ENCODE measurements around the gene GRB14. TPM values are rescaled to one million over a fixed set of nuclear protein-coding genes. Genes with fewer than 3 reads are reported as not detected.

Gene GRB14
- total and polyA plus RNA-seq, 2 donors (not counting 1 experiment from before 2014, with no cell fraction given) = 0.33 to 0.34 TPM

DNA sequence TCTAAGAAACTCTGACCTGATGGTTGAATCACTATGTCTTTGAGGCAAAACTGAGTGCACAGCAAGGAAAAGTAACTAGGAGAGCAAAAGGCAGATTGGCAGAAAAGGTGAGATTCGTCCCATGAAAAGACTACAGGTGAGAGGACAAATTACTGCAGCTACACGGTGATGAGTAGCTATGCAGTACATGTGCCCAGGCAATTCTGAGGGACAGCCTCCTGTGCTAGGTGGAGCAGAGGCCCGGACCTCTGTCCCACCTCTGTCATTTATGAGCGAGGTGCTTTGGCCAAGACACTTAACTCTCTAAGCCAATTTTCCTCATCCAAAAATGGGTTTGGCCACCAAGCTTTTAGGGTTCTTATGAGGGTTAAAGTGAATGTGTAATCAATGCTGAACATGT, 59.9 kb downstream of the GRB14 start:
- Histone ChIP-seq H3K4me2 (ENCODE audit: extremely low read depth, insufficient read depth, low read length) (no peak overlapping the region), H3K27ac (ENCODE audit: insufficient read depth, low read length) (no peak overlapping the region), H3K36me3 (ENCODE audit: control insufficient read depth, insufficient read depth, low read length) (no peaks in the 10 kb centered on the region), H3K9ac (ENCODE audit: insufficient read depth, low read length) (no peak overlapping the region), H3K79me2 (ENCODE audit: control insufficient read depth, insufficient read depth, low read length) (no peaks in the 10 kb centered on the region), H3K27me3 (ENCODE audit: control insufficient read depth, insufficient read depth, low read length) (no peaks in the 10 kb centered on the region), H3K4me3 (replicated peaks in 1 of 4; ENCODE audit: control extremely low read depth in 1 of 4, insufficient read depth in 1 of 4, low read depth in 3 of 4, low read length in 4 of 4) (no peak overlapping the region), H4K20me1 (ENCODE audit: control insufficient read depth, extremely low read depth, insufficient read depth, low read length) (no peaks in the 10 kb centered on the region), H3K9me3 (ENCODE audit: control insufficient read depth, insufficient read depth, low read depth, low read length) (no peaks in the 10 kb centered on the region), H2AFZ (ENCODE audit: low read length) (no peak overlapping the region), H3K4me1 (ENCODE audit: control insufficient read depth, extremely low read depth, insufficient read depth, low read length) (no peaks in the 10 kb centered on the region)
- DNase-seq (ENCODE audit: low read depth in 2 of 2) = no peak
- TF ChIP-seq, protein P1, sequence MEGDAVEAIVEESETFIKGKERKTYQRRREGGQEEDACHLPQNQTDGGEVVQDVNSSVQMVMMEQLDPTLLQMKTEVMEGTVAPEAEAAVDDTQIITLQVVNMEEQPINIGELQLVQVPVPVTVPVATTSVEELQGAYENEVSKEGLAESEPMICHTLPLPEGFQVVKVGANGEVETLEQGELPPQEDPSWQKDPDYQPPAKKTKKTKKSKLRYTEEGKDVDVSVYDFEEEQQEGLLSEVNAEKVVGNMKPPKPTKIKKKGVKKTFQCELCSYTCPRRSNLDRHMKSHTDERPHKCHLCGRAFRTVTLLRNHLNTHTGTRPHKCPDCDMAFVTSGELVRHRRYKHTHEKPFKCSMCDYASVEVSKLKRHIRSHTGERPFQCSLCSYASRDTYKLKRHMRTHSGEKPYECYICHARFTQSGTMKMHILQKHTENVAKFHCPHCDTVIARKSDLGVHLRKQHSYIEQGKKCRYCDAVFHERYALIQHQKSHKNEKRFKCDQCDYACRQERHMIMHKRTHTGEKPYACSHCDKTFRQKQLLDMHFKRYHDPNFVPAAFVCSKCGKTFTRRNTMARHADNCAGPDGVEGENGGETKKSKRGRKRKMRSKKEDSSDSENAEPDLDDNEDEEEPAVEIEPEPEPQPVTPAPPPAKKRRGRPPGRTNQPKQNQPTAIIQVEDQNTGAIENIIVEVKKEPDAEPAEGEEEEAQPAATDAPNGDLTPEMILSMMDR (conservative IDR thresholded peaks at IDR 0.05 in 1 of 2, IDR thresholded peaks at IDR 0.05 in 1 of 2; ENCODE audit: low read depth in 1 of 2, low read length in 2 of 2) = no peak
- no peak for TF ChIP-seq EZH2 (IDR thresholded peaks at IDR 0.05; ENCODE audit: low read length, missing control alignments)

DNA sequence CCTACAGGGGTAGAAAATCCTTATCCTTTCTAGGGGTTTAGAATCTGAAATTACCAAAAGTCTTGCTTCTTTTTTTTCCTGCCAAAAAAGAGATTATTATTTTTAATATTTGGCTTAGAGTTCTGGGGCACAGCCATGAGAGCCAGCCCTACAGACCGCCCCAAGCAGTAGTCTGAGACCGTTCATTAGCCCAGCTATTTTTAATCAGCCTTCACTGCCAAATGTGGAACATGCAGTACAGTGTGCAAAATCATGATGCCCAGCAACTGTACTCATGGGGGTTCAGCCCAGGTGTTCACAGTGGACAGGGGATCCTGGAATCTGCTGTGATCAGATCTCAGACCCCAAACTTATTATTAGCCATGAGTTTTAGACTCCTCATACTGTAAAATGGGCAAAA, 60.4 kb downstream of the GRB14 start:
- TF ChIP-seq EZH2 (IDR thresholded peaks at IDR 0.05; ENCODE audit: low read length, missing control alignments) = no peak
- TF ChIP-seq, protein P1 (conservative IDR thresholded peaks at IDR 0.05 in 1 of 2, IDR thresholded peaks at IDR 0.05 in 1 of 2; ENCODE audit: low read depth in 1 of 2, low read length in 2 of 2) = no peak
- no peaks in the 10 kb centered on the region for H4K20me1 ChIP-seq (ENCODE audit: control insufficient read depth, extremely low read depth, insufficient read depth, low read length)
- H2AFZ ChIP-seq (ENCODE audit: low read length) = no peak overlapping the region
- H3K9me3 ChIP-seq (ENCODE audit: control insufficient read depth, insufficient read depth, low read depth, low read length) = no peaks in the 10 kb centered on the region
- H3K4me2 ChIP-seq (ENCODE audit: extremely low read depth, insufficient read depth, low read length) = no peak overlapping the region
- H3K27me3 ChIP-seq (ENCODE audit: control insufficient read depth, insufficient read depth, low read length) = no peaks in the 10 kb centered on the region
- no peak overlapping the region for H3K4me3 ChIP-seq (replicated peaks in 1 of 4; ENCODE audit: control extremely low read depth in 1 of 4, insufficient read depth in 1 of 4, low read depth in 3 of 4, low read length in 4 of 4)
- H3K27ac ChIP-seq (ENCODE audit: insufficient read depth, low read length) = no peak overlapping the region
- H3K9ac ChIP-seq (ENCODE audit: insufficient read depth, low read length) = no peak overlapping the region
- no peaks in the 10 kb centered on the region for H3K4me1 ChIP-seq (ENCODE audit: control insufficient read depth, extremely low read depth, insufficient read depth, low read length)
- no peaks in the 10 kb centered on the region for H3K36me3 ChIP-seq (ENCODE audit: control insufficient read depth, insufficient read depth, low read length)
- no peaks in the 10 kb centered on the region for H3K79me2 ChIP-seq (ENCODE audit: control insufficient read depth, insufficient read depth, low read length)
- DNase-seq (ENCODE audit: low read depth in 2 of 2) = no peak

DNA sequence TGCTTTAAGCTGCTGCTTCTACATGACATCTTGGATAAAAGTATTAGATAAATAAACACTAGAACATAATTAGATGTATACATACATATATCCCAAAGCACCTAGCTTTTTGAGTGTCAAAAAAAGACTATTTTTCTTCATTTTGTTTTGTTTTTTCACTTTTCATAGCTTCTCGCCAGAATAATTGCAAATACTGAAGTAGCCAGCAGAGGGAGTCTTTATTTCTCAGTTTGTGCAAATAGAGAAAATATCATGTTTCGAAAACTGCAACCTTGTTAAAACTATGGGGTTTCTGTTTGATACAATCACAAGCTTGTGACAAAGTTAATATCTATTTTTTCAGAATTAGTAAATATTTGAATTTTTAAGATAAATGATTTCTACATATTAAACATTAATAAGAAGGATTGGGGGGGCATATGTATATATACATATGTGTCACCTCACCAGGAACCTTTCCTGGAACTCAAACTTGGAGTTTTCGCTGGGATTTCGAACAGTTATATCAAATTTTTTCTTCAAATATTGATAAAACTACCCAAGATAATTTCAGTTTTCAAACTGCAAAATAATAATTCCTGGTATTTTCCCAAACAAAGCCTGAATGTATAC, 61.0 kb downstream of the GRB14 start:
- Histone ChIP-seq H3K36me3 (ENCODE audit: control insufficient read depth, insufficient read depth, low read length) (no peaks in the 10 kb centered on the region), H3K27ac (ENCODE audit: insufficient read depth, low read length) (no peak overlapping the region), H2AFZ (ENCODE audit: low read length) (no peak overlapping the region), H3K4me2 (ENCODE audit: extremely low read depth, insufficient read depth, low read length) (no peak overlapping the region), H3K4me3 (replicated peaks in 1 of 4; ENCODE audit: control extremely low read depth in 1 of 4, insufficient read depth in 1 of 4, low read depth in 3 of 4, low read length in 4 of 4) (no peak overlapping the region), H4K20me1 (ENCODE audit: control insufficient read depth, extremely low read depth, insufficient read depth, low read length) (no peaks in the 10 kb centered on the region), H3K9me3 (ENCODE audit: control insufficient read depth, insufficient read depth, low read depth, low read length) (no peaks in the 10 kb centered on the region), H3K79me2 (ENCODE audit: control insufficient read depth, insufficient read depth, low read length) (no peaks in the 10 kb centered on the region), H3K9ac (ENCODE audit: insufficient read depth, low read length) (no peak overlapping the region), H3K27me3 (ENCODE audit: control insufficient read depth, insufficient read depth, low read length) (no peaks in the 10 kb centered on the region), H3K4me1 (ENCODE audit: control insufficient read depth, extremely low read depth, insufficient read depth, low read length) (no peaks in the 10 kb centered on the region)
- DNase-seq (ENCODE audit: low read depth in 2 of 2) = peak; percentile 20 to 33
- no peak for TF ChIP-seq EZH2 (IDR thresholded peaks at IDR 0.05; ENCODE audit: low read length, missing control alignments)
- TF ChIP-seq, protein P1 (conservative IDR thresholded peaks at IDR 0.05 in 1 of 2, IDR thresholded peaks at IDR 0.05 in 1 of 2; ENCODE audit: low read depth in 1 of 2, low read length in 2 of 2) = peak; percentile 47 to 64
